HG02852 (cell line): ENCODE results near the gene CDCA7L.
"Not testable (repeated sequence)": the region's sequence is repeated elsewhere in the genome, so short reads cannot be mapped to it uniquely, and the experiment has no call there.

Experiments used
- ATAC-seq: cut with Tn5 transposase; IDR thresholded peaks from one replicate; pipeline ENCODE4 v1.9.1; 2021; ENCODE audit warnings: mild to moderate bottlenecking, moderate library complexity; ENCODE audit not compliant: unreplicated experiment

The CDCA7L gene

GRCh38 chr7:21944616-21945453, 864 bp downstream of the CDCA7L start:
- ATAC-seq = no peak

GRCh38 chr7:21943436-21943835, 2.3 kb downstream of the CDCA7L start:
- no peak for ATAC-seq

GRCh38 chr7:21942955-21943354, 2.7 kb downstream of the CDCA7L start:
- ATAC-seq = no peak

- ATAC-seq = peak; percentile 20
Measured at GRCh38 chr7:21941611-21942141, 4.0 kb downstream of the CDCA7L start.

- no peak for ATAC-seq
Measured at GRCh38 chr7:21939858-21940372, 5.8 kb downstream of the CDCA7L start.

- peak; percentile 76 for ATAC-seq
Measured at GRCh38 chr7:21939136-21939857, 6.4 kb downstream of the CDCA7L start.

GRCh38 chr7:21938463-21938862, 7.2 kb downstream of the CDCA7L start:
- no peak for ATAC-seq

GRCh38 chr7:21934808-21935207, 10.9 kb downstream of the CDCA7L start:
- ATAC-seq = no peak

GRCh38 chr7:21933293-21933692, 12.4 kb downstream of the CDCA7L start:
- not testable (repeated sequence) for ATAC-seq

GRCh38 chr7:21927693-21928092, 18.0 kb downstream of the CDCA7L start:
- no peak for ATAC-seq

GRCh38 chr7:21926448-21926847, 19.3 kb downstream of the CDCA7L start:
- no peak for ATAC-seq

- no peak for ATAC-seq
Measured at GRCh38 chr7:21923658-21924057, 22.0 kb downstream of the CDCA7L start.

- ATAC-seq = no peak
Measured at GRCh38 chr7:21922605-21923004, 23.1 kb downstream of the CDCA7L start.

- ATAC-seq = no peak
Measured at GRCh38 chr7:21920936-21921335, 24.8 kb downstream of the CDCA7L start.

- no peak for ATAC-seq
Measured at GRCh38 chr7:21918216-21918615, 27.5 kb downstream of the CDCA7L start.

GRCh38 chr7:21916629-21917028, 29.1 kb downstream of the CDCA7L start:
- ATAC-seq = no peak

GRCh38 chr7:21916176-21916575, 29.5 kb downstream of the CDCA7L start:
- ATAC-seq = no peak

- ATAC-seq = no peak
Measured at GRCh38 chr7:21915140-21915539, 30.6 kb downstream of the CDCA7L start.

- no peak for ATAC-seq
Measured at GRCh38 chr7:21914671-21915070, 31.0 kb downstream of the CDCA7L start.

GRCh38 chr7:21912931-21913780, 32.5 kb downstream of the CDCA7L start:
- ATAC-seq = no peak

GRCh38 chr7:21912305-21912704, 33.4 kb downstream of the CDCA7L start:
- no peak for ATAC-seq
